GM12892 (cell line): Measurements from ENCODE around the gene TYSND1.

Experiments used
- POLR2A ChIP-seq: IDR thresholded peaks from 2 replicates; pipeline ENCODE4 v1.6.1; 2011; ENCODE audit warnings: low read depth, low read length, control low read depth
- POLR2AphosphoS5 ChIP-seq: IDR thresholded peaks from 2 replicates; pipeline ENCODE4 v1.6.1; 2011; ENCODE audit warnings: low read depth, low read length, control low read depth

DNA sequence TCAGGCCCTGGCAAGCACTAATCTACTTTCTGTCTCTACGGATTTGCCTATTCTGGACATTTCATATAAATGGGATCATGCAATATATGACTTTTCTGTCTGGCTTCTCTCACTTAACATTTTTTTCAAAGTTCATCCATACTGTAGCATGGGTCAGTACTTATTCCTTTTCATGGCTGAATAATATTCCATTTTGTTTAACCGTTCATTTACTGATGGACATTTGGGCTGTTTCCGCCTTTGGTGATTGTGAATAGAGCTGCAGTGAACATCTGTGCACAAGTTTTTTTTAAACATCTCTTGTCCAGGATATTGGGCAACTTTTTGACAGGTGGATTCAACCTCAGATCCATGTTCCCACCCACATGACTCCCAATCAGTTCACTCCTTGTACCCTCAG lies 44.8 kb downstream of the TYSND1 start:
- TF ChIP-seq POLR2AphosphoS5 (no peak), POLR2A (no peak)
